ENCODE results near the gene ZNF649. TPM values are rescaled to one million over a fixed set of nuclear protein-coding genes. Genes with fewer than 3 reads are reported as not detected.
"Not testable (repeated sequence)": the region's sequence is repeated elsewhere in the genome, so short reads cannot be mapped to it uniquely, and the experiment has no call there.

Gene ZNF649
- total and polyA plus RNA-seq, 4 donors = 1.5 to 15.3 (median 11.4) TPM

- H3K4me3 ChIP-seq (ENCODE audit: low read length in 2 of 2); H3K36me3 ChIP-seq (ENCODE audit: control insufficient read depth in 1 of 2, insufficient read depth in 2 of 2, low read length in 1 of 2); intact Hi-C loops (cut with DNase I); H3K27me3 ChIP-seq (ENCODE audit: control insufficient read depth in 1 of 2, insufficient read depth in 2 of 2, low read length in 1 of 2); H3K27ac ChIP-seq (ENCODE audit: low read depth in 1 of 2, low read length in 2 of 2); H3K4me1 ChIP-seq (ENCODE audit: control insufficient read depth in 1 of 2, insufficient read depth in 2 of 2, low read length in 2 of 2); DNase-seq; H3K9me3 ChIP-seq (ENCODE audit: control insufficient read depth, low read length); ATAC-seq (ENCODE audit: low FRiP score): not testable (repeated sequence)
- WGBS, 2 donors = 73 to 80% methylated on average over 3 of the region's 3 CpGs
Observed at GRCh38 chr19:51905639-51906038, 822 bp upstream of the ZNF649 start.

GRCh38 chr19:51905206-51905605 lies 389 bp upstream of the ZNF649 start:
- H3K4me1 ChIP-seq (ENCODE audit: control insufficient read depth in 1 of 2, insufficient read depth in 2 of 2, low read length in 2 of 2) = peaks cover 0 to 2% of the 10 kb centered on the region in 2 donors
- H3K27ac ChIP-seq (ENCODE audit: low read depth in 1 of 2, low read length in 2 of 2) = no peak overlapping the region
- no peak overlapping the region for H3K4me3 ChIP-seq (ENCODE audit: low read length in 2 of 2)
- DNase-seq = no peak
- H3K27me3 ChIP-seq (ENCODE audit: control insufficient read depth in 1 of 2, insufficient read depth in 2 of 2, low read length in 1 of 2) = no peaks in the 10 kb centered on the region
- 25 to 27% methylated on average over 3 of the region's 3 CpGs for WGBS, 2 donors
- intact Hi-C loops (cut with DNase I) = no loop called here
- no peak for ATAC-seq (ENCODE audit: low FRiP score)
- peaks cover 3 to 5% of the 10 kb centered on the region in 2 donors for H3K36me3 ChIP-seq (ENCODE audit: control insufficient read depth in 1 of 2, insufficient read depth in 2 of 2, low read length in 1 of 2)
- H3K9me3 ChIP-seq (ENCODE audit: control insufficient read depth, low read length) = peaks cover 14% of the 10 kb centered on the region

DNA sequence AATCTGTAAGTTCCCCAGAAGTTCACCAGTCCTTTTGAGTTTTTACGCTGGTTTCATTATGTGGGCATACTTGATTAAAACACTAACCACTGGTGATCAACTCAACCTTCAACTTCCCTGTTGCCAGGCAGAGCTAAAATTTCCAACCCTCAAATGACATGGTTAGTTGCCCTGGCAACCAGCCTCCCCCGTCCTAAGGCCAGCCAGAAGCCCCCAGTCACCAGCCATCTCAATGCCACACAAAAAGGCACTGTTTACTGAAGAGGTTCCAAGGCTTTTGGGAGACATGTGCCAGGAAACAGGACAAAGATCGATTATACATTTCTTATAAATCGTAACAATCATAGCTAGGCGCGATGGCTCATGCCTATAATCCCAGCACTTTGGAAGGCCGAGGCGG lies 1.6 kb downstream of the ZNF649 start:
- Histone ChIP-seq H3K4me1 (ENCODE audit: control insufficient read depth in 1 of 2, insufficient read depth in 2 of 2, low read length in 2 of 2) (peaks cover 0 to 2% of the 10 kb centered on the region in 2 donors), H3K4me3 (ENCODE audit: low read length in 2 of 2) (no peak overlapping the region), H3K36me3 (ENCODE audit: control insufficient read depth in 1 of 2, insufficient read depth in 2 of 2, low read length in 1 of 2) (peaks cover 6 to 14% of the 10 kb centered on the region in 2 donors), H3K27me3 (ENCODE audit: control insufficient read depth in 1 of 2, insufficient read depth in 2 of 2, low read length in 1 of 2) (no peaks in the 10 kb centered on the region), H3K27ac (ENCODE audit: low read depth in 1 of 2, low read length in 2 of 2) (no peak overlapping the region), H3K9me3 (ENCODE audit: control insufficient read depth, low read length) (peaks cover 15% of the 10 kb centered on the region)
- WGBS, 2 donors = 67 to 74% methylated on average over 8 of the region's 8 CpGs
- ATAC-seq (ENCODE audit: low FRiP score) (no peak), DNase-seq (no peak)
- intact Hi-C loops (cut with DNase I) = no loop called here

DNA sequence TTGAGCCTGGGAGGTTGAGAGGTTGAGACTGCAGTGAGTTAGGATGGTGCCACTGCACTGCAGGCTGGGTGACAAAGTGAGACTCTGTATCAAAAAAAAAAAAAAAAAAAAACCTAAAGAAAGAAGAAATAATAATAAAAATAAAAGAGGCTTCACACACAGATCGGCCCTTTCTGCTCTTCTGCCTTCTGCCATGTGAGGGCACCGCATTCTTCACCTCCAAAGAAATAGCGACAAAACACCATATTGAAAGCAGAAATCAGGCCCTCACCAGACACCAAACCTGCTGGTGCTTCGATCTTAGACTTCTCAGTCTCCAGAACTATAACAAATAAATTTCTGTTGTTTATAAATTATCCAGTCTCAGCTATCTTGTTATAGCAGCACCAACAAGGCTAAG lies 3.0 kb downstream of the ZNF649 start:
- Histone ChIP-seq H3K27ac (ENCODE audit: low read depth in 1 of 2, low read length in 2 of 2) (no peak overlapping the region), H3K36me3 (ENCODE audit: control insufficient read depth in 1 of 2, insufficient read depth in 2 of 2, low read length in 1 of 2) (peaks cover 9 to 17% of the 10 kb centered on the region in 2 donors), H3K9me3 (ENCODE audit: control insufficient read depth, low read length) (peaks cover 17% of the 10 kb centered on the region), H3K4me3 (ENCODE audit: low read length in 2 of 2) (no peak overlapping the region), H3K4me1 (ENCODE audit: control insufficient read depth in 1 of 2, insufficient read depth in 2 of 2, low read length in 2 of 2) (peaks cover 0 to 2% of the 10 kb centered on the region in 2 donors), H3K27me3 (ENCODE audit: control insufficient read depth in 1 of 2, insufficient read depth in 2 of 2, low read length in 1 of 2) (no peaks in the 10 kb centered on the region)
- intact Hi-C loops (cut with DNase I) = no loop called here
- ATAC-seq (ENCODE audit: low FRiP score) = no peak
- DNase-seq = no peak
- 87 to 94% methylated on average over 4 of the region's 4 CpGs for WGBS, 2 donors

- no peak overlapping the region for H3K4me3 ChIP-seq (ENCODE audit: low read length in 2 of 2)
- H3K9me3 ChIP-seq (ENCODE audit: control insufficient read depth, low read length) = peaks cover 22% of the 10 kb centered on the region
- ATAC-seq (ENCODE audit: low FRiP score) = no peak
- no peak for DNase-seq
- no peaks in the 10 kb centered on the region for H3K27me3 ChIP-seq (ENCODE audit: control insufficient read depth in 1 of 2, insufficient read depth in 2 of 2, low read length in 1 of 2)
- peaks cover 0 to 1% of the 10 kb centered on the region in 2 donors for H3K4me1 ChIP-seq (ENCODE audit: control insufficient read depth in 1 of 2, insufficient read depth in 2 of 2, low read length in 2 of 2)
- intact Hi-C loops (cut with DNase I) = loop anchor here in 1 of 2 donors (10.0 kb wide), 1 partner anchor 94 kb away; the partner anchor contains the start of gene ZNF350
- peaks cover 20 to 52% of the 10 kb centered on the region in 2 donors for H3K36me3 ChIP-seq (ENCODE audit: control insufficient read depth in 1 of 2, insufficient read depth in 2 of 2, low read length in 1 of 2)
- 97 to 99% methylated on average over 10 of the region's 10 CpGs for WGBS, 2 donors
- H3K27ac ChIP-seq (ENCODE audit: low read depth in 1 of 2, low read length in 2 of 2) = no peak overlapping the region
Observed at GRCh38 chr19:51891193-51891747, 13.5 kb downstream of the ZNF649 start.

DNA sequence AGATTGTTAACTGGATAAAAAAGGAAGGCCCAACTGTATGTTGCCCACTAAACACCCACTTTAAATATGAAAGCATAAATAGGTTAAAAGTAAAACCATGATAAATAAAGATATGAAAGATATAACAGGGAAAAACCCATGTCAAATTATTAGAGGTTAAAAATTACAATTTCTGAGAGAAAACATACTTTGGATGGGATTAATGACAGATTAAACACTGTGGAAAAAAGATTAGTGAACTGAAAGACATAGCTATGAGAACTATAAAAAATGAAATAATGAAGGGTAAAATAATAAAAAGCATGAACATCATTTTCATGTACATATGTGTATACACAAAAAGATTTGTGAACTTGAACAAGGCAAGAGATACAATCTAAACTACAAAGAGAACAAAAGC lies 14.9 kb downstream of the ZNF649 start:
- DNase-seq (no peak), ATAC-seq (ENCODE audit: low FRiP score) (no peak)
- Histone ChIP-seq H3K27ac (ENCODE audit: low read depth in 1 of 2, low read length in 2 of 2) (no peak overlapping the region), H3K36me3 (ENCODE audit: control insufficient read depth in 1 of 2, insufficient read depth in 2 of 2, low read length in 1 of 2) (peaks cover 14 to 43% of the 10 kb centered on the region in 2 donors), H3K27me3 (ENCODE audit: control insufficient read depth in 1 of 2, insufficient read depth in 2 of 2, low read length in 1 of 2) (no peaks in the 10 kb centered on the region), H3K4me1 (ENCODE audit: control insufficient read depth in 1 of 2, insufficient read depth in 2 of 2, low read length in 2 of 2) (peaks cover 0 to 1% of the 10 kb centered on the region in 2 donors), H3K9me3 (ENCODE audit: control insufficient read depth, low read length) (peaks cover 19% of the 10 kb centered on the region), H3K4me3 (ENCODE audit: low read length in 2 of 2) (no peak overlapping the region)
- intact Hi-C loops (cut with DNase I) = loop anchor here in 1 of 2 donors (10.0 kb wide), 1 partner anchor 95 kb away; the partner anchor contains the start of gene ZNF350

DNA sequence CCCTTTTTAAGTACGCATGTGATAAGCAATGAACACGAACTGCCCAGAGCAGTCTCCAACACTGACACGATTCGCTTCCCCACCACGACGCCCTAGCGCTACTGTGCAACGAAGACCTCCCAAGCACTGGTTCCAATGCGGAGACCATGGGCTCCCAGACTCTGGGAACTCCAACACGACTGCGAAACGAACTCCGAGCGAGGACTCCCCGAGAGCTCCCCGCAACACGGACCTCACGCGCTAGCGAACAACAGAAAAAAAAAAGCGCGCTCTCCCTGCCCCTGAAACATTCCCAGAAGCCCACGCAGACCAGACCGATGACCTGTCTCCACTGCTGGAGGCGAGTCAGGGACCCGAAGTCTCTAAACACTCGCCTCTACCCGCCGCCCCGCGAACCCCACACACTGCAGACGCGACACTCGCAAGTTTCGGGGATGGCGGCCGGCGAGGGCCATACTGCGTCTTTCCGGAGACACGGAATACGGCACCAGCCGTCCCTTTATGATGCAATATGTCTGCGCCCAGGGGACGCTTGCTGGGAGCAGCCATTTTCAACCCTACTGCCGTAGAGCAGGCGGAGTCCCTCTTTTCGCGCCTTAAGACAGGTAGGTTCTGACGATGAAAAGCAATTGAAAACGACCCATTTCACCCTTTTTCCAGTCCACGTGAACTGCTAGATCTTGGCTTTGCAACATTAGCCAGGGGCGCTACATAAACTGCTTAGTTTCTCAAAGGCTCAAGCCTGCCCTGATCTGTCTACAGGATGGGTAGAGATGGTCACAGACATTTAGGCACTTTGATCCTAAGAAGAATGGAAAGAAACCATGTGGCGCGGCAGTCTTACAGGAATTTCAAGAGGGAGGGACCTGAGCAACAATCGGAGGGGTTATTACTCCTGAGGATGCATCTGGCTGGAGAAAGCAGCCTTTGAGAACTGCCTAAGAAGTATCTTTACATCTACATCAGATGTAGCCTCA lies 17.0 kb downstream of the ZNF649 start, which contains the start of gene ZNF577:
ZNF577 (minus strand) TSS at position 430 of the 977 bp plus-strand sequence. CDS start 7,569 bp downstream, outside the sequence.
- intact Hi-C loops (cut with DNase I) = no loop called here
- Histone ChIP-seq H3K4me1 (ENCODE audit: control insufficient read depth in 1 of 2, insufficient read depth in 2 of 2, low read length in 2 of 2) (peaks cover 0 to 1% of the 10 kb centered on the region in 2 donors), H3K27ac (ENCODE audit: low read depth in 1 of 2, low read length in 2 of 2) (peak within 1 kb of the TSS in 1 of 2 donors; percentile 58), H3K4me3 (ENCODE audit: low read length in 2 of 2) (peak within 1 kb of the TSS; percentile 64 to 75), H3K36me3 (ENCODE audit: control insufficient read depth in 1 of 2, insufficient read depth in 2 of 2, low read length in 1 of 2) (peaks cover 10 to 25% of the 10 kb centered on the region in 2 donors), H3K9me3 (ENCODE audit: control insufficient read depth, low read length) (peaks cover 13% of the 10 kb centered on the region), H3K27me3 (ENCODE audit: control insufficient read depth in 1 of 2, insufficient read depth in 2 of 2, low read length in 1 of 2) (no peaks in the 10 kb centered on the region)
- 1 to 3% methylated on average over 56 of the region's 56 CpGs for WGBS, 2 donors
- peak; percentile 94 to 96 for DNase-seq
- peak; percentile 99 for ATAC-seq (ENCODE audit: low FRiP score)

- intact Hi-C loops (cut with DNase I) = no loop called here
- 84 to 90% methylated on average over 2 of the region's 2 CpGs for WGBS, 2 donors
- peaks cover 11% of the 10 kb centered on the region for H3K9me3 ChIP-seq (ENCODE audit: control insufficient read depth, low read length)
Observed at GRCh38 chr19:51884713-51885112, 20.1 kb downstream of the ZNF649 start.

More at GRCh38 chr19:51884713-51885112, 20.1 kb downstream of the ZNF649 start:
- no peak overlapping the region for H3K4me3 ChIP-seq (ENCODE audit: low read length in 2 of 2)
- H3K27me3 ChIP-seq (ENCODE audit: control insufficient read depth in 1 of 2, insufficient read depth in 2 of 2, low read length in 1 of 2) = no peaks in the 10 kb centered on the region
- H3K27ac ChIP-seq (ENCODE audit: low read depth in 1 of 2, low read length in 2 of 2) = no peak overlapping the region
- DNase-seq (no peak), ATAC-seq (ENCODE audit: low FRiP score) (no peak)
- peaks cover 0 to 1% of the 10 kb centered on the region in 2 donors for H3K4me1 ChIP-seq (ENCODE audit: control insufficient read depth in 1 of 2, insufficient read depth in 2 of 2, low read length in 2 of 2)
- H3K36me3 ChIP-seq (ENCODE audit: control insufficient read depth in 1 of 2, insufficient read depth in 2 of 2, low read length in 1 of 2) = peaks cover 11 to 13% of the 10 kb centered on the region in 2 donors
